ENCODE measurements around the gene IMPG2. TPM values are rescaled to one million over a fixed set of nuclear protein-coding genes. Genes with fewer than 3 reads are reported as not detected.

IMPG2 gene
- total RNA-seq, 2 experiments from 2014 or later = 0.03 TPM; not detected in 1

DNA sequence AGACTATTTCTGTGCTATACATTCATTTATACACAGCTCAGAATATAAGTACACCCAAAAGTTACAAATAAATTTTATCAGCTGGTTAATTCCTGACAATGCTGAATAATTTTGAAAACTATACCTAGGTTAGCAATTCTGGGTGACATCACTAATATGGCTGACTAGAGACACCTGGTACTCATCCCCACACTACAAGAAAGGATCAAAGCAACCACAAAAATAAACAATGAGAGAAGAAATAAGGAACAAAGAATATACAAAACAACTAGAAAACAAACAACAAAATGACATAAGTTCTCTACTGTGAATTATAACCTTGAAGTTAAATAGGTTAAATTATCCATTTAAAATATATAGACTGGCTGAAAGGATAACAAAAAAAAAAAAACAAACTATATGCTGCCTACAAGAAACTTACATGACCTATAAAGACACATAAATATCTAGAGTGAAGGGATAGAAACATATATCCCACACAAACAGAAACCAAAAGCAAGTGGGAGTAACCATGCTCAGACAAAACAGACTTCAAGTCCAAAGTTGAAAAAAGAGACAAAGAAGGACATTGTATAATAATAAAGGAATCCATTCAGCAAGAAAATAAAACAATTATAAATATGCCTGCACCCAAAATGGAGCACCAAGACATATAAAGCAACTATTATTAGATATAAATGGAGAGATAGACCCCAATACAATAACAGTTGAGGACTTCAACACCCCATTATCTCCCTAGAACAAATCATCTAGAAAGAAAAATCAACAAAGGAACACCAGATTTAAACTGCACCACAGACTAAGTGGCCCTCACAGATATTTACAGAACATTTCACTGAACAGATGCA is 57.8 kb downstream of the IMPG2 start:
- Histone ChIP-seq H3K9me3 (ENCODE audit: low read length) (no peaks in the 10 kb centered on the region), H3K4me3 (ENCODE audit: low read depth, low read length, poor library complexity, severe bottlenecking) (no peak overlapping the region), H3K9me2 (ENCODE audit: insufficient read depth, low read length) (no peaks in the 10 kb centered on the region), H3K4me1 (ENCODE audit: insufficient read depth, low read length, poor library complexity, severe bottlenecking) (no peaks in the 10 kb centered on the region), H2AFZ (ENCODE audit: low read length) (no peak overlapping the region), H3K27ac (ENCODE audit: low read depth, low read length, poor library complexity, severe bottlenecking) (no peak overlapping the region), H3K4me2 (ENCODE audit: low read length) (no peak overlapping the region), H4K20me1 (ENCODE audit: insufficient read depth, low read length) (no peaks in the 10 kb centered on the region), H3K36me3 (ENCODE audit: insufficient read depth, low read length) (no peaks in the 10 kb centered on the region), H3K79me2 (ENCODE audit: insufficient read depth, low read depth, low read length) (no peaks in the 10 kb centered on the region)
- TF ChIP-seq EZH2phosphoT487 (IDR thresholded peaks at IDR 0.05; ENCODE audit: borderline replicate concordance, low read depth, low read length) = no peak
- TF ChIP-seq, protein P1, sequence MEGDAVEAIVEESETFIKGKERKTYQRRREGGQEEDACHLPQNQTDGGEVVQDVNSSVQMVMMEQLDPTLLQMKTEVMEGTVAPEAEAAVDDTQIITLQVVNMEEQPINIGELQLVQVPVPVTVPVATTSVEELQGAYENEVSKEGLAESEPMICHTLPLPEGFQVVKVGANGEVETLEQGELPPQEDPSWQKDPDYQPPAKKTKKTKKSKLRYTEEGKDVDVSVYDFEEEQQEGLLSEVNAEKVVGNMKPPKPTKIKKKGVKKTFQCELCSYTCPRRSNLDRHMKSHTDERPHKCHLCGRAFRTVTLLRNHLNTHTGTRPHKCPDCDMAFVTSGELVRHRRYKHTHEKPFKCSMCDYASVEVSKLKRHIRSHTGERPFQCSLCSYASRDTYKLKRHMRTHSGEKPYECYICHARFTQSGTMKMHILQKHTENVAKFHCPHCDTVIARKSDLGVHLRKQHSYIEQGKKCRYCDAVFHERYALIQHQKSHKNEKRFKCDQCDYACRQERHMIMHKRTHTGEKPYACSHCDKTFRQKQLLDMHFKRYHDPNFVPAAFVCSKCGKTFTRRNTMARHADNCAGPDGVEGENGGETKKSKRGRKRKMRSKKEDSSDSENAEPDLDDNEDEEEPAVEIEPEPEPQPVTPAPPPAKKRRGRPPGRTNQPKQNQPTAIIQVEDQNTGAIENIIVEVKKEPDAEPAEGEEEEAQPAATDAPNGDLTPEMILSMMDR (conservative IDR thresholded peaks at IDR 0.05; ENCODE audit: low read length) = no peak
- DNase-seq (ENCODE audit: low spot score) = no peak
- ChIA-PET CTCF (ENCODE audit: unreplicated experiment) (no interaction called here), POLR2A (no interaction called here)
- intact Hi-C loops (cut with micrococcal nuclease; ENCODE audit: unreplicated experiment) = no loop called here
- BruUV-seq (replicated peaks) = no TSS peak

DNA sequence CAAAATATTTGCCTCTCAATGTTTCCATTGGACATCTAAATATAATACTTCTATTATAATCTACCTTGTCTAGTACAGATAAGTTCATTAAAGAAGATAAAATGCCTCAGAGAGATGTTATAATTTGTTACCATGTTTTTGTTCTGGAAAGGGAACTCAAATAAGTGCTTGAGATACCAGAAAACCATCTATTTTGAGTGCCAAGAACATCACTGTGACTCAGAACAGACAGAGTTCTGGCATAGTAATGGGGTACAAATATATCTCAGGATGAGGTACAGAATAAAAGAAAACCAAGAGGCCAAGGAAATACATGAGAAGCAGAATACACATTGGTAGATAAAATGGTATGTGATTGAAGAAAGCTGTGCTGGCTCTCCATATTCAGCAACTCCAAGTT is 58.9 kb downstream of the IMPG2 start:
- ChIA-PET POLR2A (no interaction called here), CTCF (ENCODE audit: unreplicated experiment) (no interaction called here)
- Histone ChIP-seq H3K36me3 (ENCODE audit: insufficient read depth, low read length) (no peaks in the 10 kb centered on the region), H3K9me3 (ENCODE audit: low read length) (no peaks in the 10 kb centered on the region), H3K4me3 (ENCODE audit: low read depth, low read length, poor library complexity, severe bottlenecking) (no peak overlapping the region), H3K27ac (ENCODE audit: low read depth, low read length, poor library complexity, severe bottlenecking) (no peak overlapping the region), H3K79me2 (ENCODE audit: insufficient read depth, low read depth, low read length) (no peaks in the 10 kb centered on the region), H2AFZ (ENCODE audit: low read length) (no peak overlapping the region), H3K9me2 (ENCODE audit: insufficient read depth, low read length) (no peaks in the 10 kb centered on the region), H3K4me1 (ENCODE audit: insufficient read depth, low read length, poor library complexity, severe bottlenecking) (no peaks in the 10 kb centered on the region), H4K20me1 (ENCODE audit: insufficient read depth, low read length) (no peaks in the 10 kb centered on the region), H3K4me2 (ENCODE audit: low read length) (no peak overlapping the region)
- TF ChIP-seq EZH2phosphoT487 (IDR thresholded peaks at IDR 0.05; ENCODE audit: borderline replicate concordance, low read depth, low read length) = no peak
- TF ChIP-seq, protein P1 (conservative IDR thresholded peaks at IDR 0.05; ENCODE audit: low read length) = no peak
- intact Hi-C loops (cut with micrococcal nuclease; ENCODE audit: unreplicated experiment) = no loop called here
- no peak for DNase-seq (ENCODE audit: low spot score)
- BruUV-seq (replicated peaks) = no TSS peak

Data from OCI-LY7 (cell line).